Measurements from ENCODE around the gene ELOVL6. TPM values are rescaled to one million over a fixed set of nuclear protein-coding genes. Genes with fewer than 3 reads are reported as not detected.

Gene ELOVL6
- total RNA-seq (2014; rRNA removed) (2.2 and 4.4 TPM in 2 replicates), Bru-seq, nascent RNA (percentile 39 among the genes with signal in this experiment), BruChase-seq, experiment 1, labeled RNA remaining after a 6-hour chase (percentile 35 among the genes with signal in this experiment), BruChase-seq, experiment 2, labeled RNA remaining after a 2-hour chase (percentile 30 among the genes with signal in this experiment)
- long read RNA-seq, partial matches to known transcripts: 0 of 2 reads
- long read RNA-seq, other reads (novel, unspliced or antisense): 2 of 2 reads

- ATAC-seq: peak; percentile 44
- no TSS peak for BruUV-seq (replicated peaks)
These were observed at the start of gene ELOVL6 for GRCh38 chr4:110198435-110199416. Gene ELOVL6 (minus strand): TSS chr4:110198615. CDS start chr4:110198335, 280 bp downstream.

GRCh38 chr4:110248100-110248499 lies 49.7 kb upstream of the ELOVL6 start:
- Histone ChIP-seq H3K9me3 (ENCODE audit: low read length) (no peaks in the 10 kb centered on the region), H3K4me1 (ENCODE audit: insufficient read depth, low read length) (peaks cover 8% of the 10 kb centered on the region), H4K20me1 (ENCODE audit: low read length) (no peaks in the 10 kb centered on the region), H3K9ac (ENCODE audit: low read length) (no peak overlapping the region), H3K36me3 (ENCODE audit: low read depth, low read length) (no peaks in the 10 kb centered on the region), H3K4me3 (ENCODE audit: low read length) (no peak overlapping the region), H3K79me2 (ENCODE audit: low read length) (no peaks in the 10 kb centered on the region), H3K4me2 (ENCODE audit: low read length) (no peak overlapping the region), H3F3A (ENCODE audit: low read length, unreplicated experiment) (no peaks in the 10 kb centered on the region), H3K27ac (ENCODE audit: low read length) (no peak overlapping the region), H2AFZ (ENCODE audit: low read length) (no peak overlapping the region), H3K27me3 (ENCODE audit: low read length) (no peaks in the 10 kb centered on the region), H3K9me2 (replicated peaks; ENCODE audit: low read length) (no peaks in the 10 kb centered on the region)
- TF ChIP-seq CTCF (conservative IDR thresholded peaks at IDR 0.05; ENCODE audit: low read depth, low read length): no peak
- no peak for TF ChIP-seq EZH2phosphoT487 (IDR thresholded peaks at IDR 0.05; ENCODE audit: borderline replicate concordance, low read length)
- TF ChIP-seq EZH2 (IDR thresholded peaks at IDR 0.05; ENCODE audit: low read length, unreplicated experiment): no peak
- ChIA-PET CTCF (no interaction called here), POLR2A (ENCODE audit: unreplicated experiment) (no interaction called here)
- DNase-seq (no peak), ATAC-seq (no peak)
- BruUV-seq (replicated peaks): no TSS peak
- intact Hi-C loops (cut with micrococcal nuclease): no loop called here

More at GRCh38 chr4:110198435-110199416, at the start of gene ELOVL6:
- TF ChIP-seq EZH2phosphoT487 (IDR thresholded peaks at IDR 0.05; ENCODE audit: borderline replicate concordance, low read length) (no peak), EZH2 (IDR thresholded peaks at IDR 0.05; ENCODE audit: low read length, unreplicated experiment) (no peak), CTCF (conservative IDR thresholded peaks at IDR 0.05; ENCODE audit: low read depth, low read length) (no peak)
- Histone ChIP-seq H3K4me3 (ENCODE audit: low read length) (peak within 1 kb of the TSS; percentile 82), H3K27me3 (ENCODE audit: low read length) (no peaks in the 10 kb centered on the region), H3K27ac (ENCODE audit: low read length) (no peak within 1 kb of the TSS), H3K79me2 (ENCODE audit: low read length) (peaks cover 17% of the 10 kb centered on the region), H3K9me2 (replicated peaks; ENCODE audit: low read length) (no peaks in the 10 kb centered on the region), H2AFZ (ENCODE audit: low read length) (peak within 1 kb of the TSS; percentile 99), H3K4me2 (ENCODE audit: low read length) (peak within 1 kb of the TSS; percentile 85), H3K9ac (ENCODE audit: low read length) (peak within 1 kb of the TSS; percentile 79), H3K4me1 (ENCODE audit: insufficient read depth, low read length) (peaks cover 5% of the 10 kb centered on the region; the same call in 1 of the 2 replicates), H3F3A (ENCODE audit: low read length, unreplicated experiment) (no peaks in the 10 kb centered on the region), H3K9me3 (ENCODE audit: low read length) (no peaks in the 10 kb centered on the region), H4K20me1 (ENCODE audit: low read length) (no peaks in the 10 kb centered on the region), H3K36me3 (ENCODE audit: low read depth, low read length) (no peaks in the 10 kb centered on the region)
- intact Hi-C loops (cut with micrococcal nuclease): loop anchor here (5.0 kb wide), 5 partner anchors 36 to 319 kb away; no protein-coding TSS in a partner anchor
- DNase-seq: peak; percentile 41
- ChIA-PET CTCF (interaction anchor here (0.8 kb wide), 1 partner anchor 149 kb away, joined by 13 read pairs; no protein-coding TSS in a partner anchor), POLR2A (ENCODE audit: unreplicated experiment) (no interaction called here)
